GM21786 (cell line): ENCODE data around the gene INPP5J.
"Not testable (repeated sequence)": the region's sequence is repeated elsewhere in the genome, so short reads cannot be mapped to it uniquely, and the experiment has no call there.

Experiments
- ATAC-seq: cut with Tn5 transposase; IDR thresholded peaks from one replicate; pipeline ENCODE4 v1.9.1; 2021; ENCODE audit not compliant: unreplicated experiment

Gene INPP5J

DNA sequence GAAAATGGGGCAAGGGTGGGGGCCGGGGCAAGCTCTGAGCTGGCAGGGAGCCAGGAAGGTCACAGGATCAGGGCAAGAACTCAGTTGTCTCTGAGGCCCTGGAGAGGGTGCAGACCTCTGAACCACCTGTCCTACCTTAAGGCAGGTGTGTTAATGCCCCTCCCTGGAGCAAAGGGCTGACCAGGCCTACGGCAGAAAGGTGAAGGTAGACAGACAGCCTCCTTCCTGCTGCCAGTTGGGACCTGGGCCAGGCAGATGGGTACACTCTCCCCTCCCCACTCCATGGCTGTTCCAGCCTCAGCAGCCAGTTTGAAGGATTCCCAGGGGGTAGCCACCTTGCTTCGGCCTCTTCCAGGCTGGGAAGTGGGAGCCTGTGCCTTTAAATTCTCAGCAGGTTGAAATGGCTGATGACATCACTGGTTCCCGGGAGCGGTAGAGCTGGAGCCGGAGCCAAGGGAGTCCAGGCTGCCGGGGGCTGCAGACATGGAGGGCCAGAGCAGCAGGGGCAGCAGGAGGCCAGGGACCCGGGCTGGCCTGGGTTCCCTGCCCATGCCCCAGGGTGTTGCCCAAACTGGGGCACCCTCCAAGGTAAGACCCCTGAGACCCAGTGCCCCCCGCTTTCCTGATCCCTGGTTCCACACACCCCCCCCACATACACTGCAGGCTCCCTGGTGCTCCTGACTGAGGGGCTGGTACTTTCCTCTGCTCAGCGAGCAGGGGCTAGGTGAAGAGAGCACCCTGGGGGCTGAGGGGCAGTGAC is at the start of gene INPP5J:
TSS of gene INPP5J (plus strand) at position 435 of the 760 bp plus-strand sequence. CDS start at position 484, 49 bp downstream.
- no peak for ATAC-seq

DNA sequence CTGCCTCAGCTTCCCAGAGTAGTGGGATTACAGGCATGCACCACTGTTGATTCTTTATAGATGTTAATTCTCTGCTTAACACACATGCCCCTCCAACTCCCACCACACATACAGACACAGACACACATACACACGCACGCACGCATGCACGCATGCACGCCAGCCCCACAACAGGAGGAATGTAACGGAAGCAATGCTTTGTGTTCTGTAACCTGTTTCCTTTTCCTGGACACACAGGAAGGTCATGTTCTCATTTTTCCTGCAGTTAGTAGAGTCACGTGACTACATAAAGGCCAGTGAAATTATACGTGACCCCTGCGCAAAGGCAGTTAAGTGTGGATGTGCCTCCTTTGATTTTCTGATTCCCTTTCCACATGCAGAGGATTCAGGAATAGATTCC is 49.6 kb upstream of the INPP5J start:
- ATAC-seq: not testable (repeated sequence)

DNA sequence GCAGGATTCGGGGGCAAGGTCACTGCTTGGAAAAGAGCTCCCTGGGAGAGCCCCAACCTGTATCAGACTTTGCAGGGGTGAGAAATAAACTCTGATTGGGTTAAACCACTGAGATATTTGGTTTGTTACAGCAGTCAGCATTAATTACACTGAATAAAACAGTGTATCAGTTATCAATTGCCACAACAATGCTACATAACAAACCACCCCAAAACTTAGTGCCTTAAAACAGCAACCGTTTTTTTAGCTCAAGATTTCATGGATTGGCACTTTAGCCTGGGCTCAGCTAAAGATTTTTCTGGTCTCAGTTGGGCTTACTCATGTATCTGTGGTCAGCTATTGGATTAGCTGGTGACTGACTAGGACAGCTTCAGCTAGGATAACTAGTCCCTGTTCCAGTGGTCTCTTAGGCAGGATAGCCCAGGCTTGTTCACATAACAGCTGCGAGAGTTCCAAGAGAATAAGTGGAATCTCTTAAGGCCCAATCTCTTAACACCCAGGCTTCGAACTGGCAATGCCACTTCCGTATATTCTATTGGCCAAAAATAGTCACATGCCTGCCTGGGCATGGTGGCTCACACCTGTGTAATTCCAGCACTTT is 49.1 kb upstream of the INPP5J start:
- ATAC-seq: not testable (repeated sequence)

- no peak for ATAC-seq
Observed at GRCh38 chr22:31075961-31076360, 46.8 kb upstream of the INPP5J start.

- no peak for ATAC-seq
Observed at GRCh38 chr22:31077681-31078080, 45.1 kb upstream of the INPP5J start.

- not testable (repeated sequence) for ATAC-seq
Observed at GRCh38 chr22:31078389-31078788, 44.4 kb upstream of the INPP5J start.

DNA sequence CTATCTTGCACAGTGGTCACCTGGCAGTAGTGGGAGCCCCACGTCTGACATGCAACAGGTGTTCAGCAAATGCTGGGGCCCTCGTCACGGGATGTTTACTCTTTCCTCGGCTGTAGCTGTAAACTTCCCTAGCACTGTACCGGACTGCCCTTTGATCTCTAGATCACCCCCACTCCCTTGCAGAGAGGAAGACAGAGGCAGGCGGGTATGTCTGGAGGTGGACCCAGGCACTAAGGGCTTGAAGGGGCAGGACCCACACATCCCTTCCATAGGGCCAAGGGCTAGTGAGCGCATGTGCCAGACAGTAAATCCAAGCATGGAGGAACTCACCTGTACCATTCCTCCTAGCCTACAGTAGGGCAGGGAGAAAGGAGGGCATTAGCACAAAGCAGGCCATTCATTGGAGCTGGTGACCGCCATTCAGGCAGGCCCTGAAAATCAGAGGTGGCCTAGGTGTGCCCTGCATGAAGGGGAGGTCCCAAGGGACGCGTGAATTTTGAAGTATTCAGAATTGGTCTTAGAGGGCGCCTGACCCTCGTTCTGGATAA is 43.6 kb upstream of the INPP5J start:
- no peak for ATAC-seq

DNA sequence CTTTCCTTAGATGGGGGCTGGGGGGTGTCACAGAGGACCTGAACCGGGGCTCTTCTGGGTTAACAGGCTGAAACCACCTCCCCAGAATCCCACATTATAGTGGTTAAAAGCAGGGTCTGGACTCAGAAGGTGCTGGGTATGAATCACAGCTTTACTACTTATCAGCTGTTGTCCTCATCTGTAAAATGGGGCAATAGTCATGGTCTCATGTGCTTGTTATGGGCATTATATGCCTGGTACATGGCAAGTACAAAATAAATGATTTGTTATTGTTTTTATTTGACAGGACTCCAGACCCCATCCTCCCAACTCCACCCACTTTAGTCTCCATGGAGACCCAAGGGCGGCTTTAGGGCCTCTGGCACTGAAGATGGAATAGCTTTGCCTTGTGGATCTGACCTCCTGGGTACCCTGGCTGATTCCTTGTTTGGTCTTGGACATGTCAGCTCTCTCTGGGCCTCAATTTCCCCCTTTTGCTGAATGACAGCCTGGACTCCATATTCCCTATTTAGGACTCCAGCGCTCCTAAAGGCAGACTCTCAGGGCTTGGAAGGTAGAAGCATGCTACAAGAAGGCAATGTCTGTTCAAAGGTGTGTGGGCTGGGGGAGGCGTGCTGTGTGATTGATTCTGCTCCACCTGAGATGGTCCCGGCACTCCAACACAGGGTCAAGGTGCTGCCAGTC is 42.5 kb upstream of the INPP5J start:
- ATAC-seq: no peak

GRCh38 chr22:31080848-31081649 is 41.7 kb upstream of the INPP5J start, which contains the start of gene SMTN:
Gene SMTN, plus strand, starts transcription at chr22:31081318. Its CDS starts 1,941 bp downstream, at chr22:31083259.
- peak; percentile 64 for ATAC-seq

GRCh38 chr22:31081963-31082605 is 40.7 kb upstream of the INPP5J start:
- ATAC-seq: no peak

DNA sequence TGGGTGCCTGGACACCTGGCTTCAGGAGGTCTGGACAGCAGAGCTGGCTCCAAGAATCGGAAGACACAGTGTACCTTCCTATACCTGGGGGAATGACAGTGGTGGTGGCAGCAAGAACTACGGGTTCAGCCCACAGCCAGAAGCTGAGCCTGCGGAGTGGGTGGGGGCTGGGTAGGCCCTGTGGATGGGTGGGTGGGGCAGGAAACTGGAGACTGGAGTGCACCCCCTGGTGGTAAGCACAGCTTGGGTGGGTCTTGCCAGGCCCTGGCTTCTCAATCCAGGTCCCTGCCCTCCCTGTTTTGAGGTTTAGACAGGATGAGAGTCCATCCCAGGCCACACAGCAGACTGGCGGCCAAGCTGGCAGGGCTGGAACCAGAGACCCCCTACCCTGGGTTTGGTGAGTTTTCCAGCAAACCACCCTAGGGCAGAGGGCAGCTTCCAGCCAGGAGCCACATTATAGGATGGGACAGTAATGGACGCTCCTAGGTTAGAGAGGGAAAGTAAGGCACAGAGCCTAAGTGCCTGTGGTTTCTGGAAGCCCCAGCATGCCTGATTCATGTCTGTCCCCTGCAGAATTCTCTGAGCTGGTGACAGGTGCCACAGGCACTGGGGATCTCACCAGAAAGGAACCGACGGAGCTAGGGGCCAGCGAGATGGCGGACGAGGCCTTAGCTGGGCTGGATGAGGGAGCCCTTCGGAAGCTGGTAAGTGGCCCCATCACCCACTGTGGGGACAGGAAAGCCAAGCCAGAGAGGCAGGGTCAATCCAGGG is 40.0 kb upstream of the INPP5J start:
- ATAC-seq: no peak

- ATAC-seq: no peak
Observed at GRCh38 chr22:31083377-31083768, 39.4 kb upstream of the INPP5J start.

- no peak for ATAC-seq
Observed at GRCh38 chr22:31083923-31084810, 38.6 kb upstream of the INPP5J start.

- peak; percentile 45 for ATAC-seq
Observed at GRCh38 chr22:31084811-31085492, 37.8 kb upstream of the INPP5J start.

- no peak for ATAC-seq
Observed at GRCh38 chr22:31085493-31085824, 37.3 kb upstream of the INPP5J start.

DNA sequence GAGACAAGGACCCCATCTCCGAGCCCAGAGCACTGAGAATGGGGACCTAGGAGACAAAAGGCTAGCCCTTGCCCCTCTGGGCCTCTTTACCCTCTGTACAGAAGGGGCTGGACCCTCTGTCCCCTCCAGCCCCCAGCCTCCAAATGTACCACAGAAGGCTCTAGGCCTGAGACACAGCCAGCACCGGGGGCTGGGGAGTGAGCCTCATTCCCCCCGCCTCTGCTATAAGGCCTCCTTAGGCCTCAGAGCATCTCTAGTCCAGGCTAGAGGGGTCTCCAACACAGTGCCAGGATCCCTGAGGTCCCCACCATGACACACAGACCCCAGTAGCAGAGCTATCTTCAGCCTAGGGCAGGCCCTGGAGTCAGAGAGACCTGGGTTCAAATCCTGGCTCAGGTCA is 36.8 kb upstream of the INPP5J start:
- ATAC-seq: no peak

- ATAC-seq: no peak
Observed at GRCh38 chr22:31086703-31087330, 35.9 kb upstream of the INPP5J start.

DNA sequence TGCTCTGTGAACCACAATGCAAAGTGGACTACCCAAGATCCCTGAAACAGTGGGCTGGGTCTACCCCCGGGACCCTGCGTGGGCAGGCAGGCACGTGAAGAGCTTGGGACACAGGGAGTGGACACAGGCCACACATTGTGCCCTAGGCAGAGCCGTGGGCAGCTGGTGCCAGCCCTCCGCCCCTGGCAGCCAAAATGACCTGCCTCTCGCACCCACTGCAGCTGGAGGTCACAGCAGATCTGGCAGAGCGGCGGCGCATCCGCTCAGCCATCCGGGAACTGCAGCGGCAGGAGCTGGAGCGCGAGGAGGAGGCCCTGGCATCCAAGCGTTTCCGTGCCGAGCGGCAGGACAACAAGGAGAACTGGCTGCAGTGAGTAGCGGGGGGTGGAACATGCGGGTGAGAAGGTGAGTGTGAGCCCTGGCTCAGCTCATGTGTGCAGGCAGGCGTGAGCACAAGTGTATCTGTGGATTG is 35.0 kb upstream of the INPP5J start:
- ATAC-seq: no peak
